Measurements from ENCODE around the gene ANKRD9. TPM values are rescaled to one million over a fixed set of nuclear protein-coding genes. Genes with fewer than 3 reads are reported as not detected.

Gene ANKRD9
- total RNA-seq, result 9.8 and 33.2 TPM in 2 replicates

GRCh38 chr14:102509746-102510615, at the start of gene ANKRD9:
Gene ANKRD9, minus strand, starts transcription at chr14:102509776. Its CDS starts 1,887 bp downstream, at chr14:102507889.

Small RNAs within 50 kb of the gene (small RNA-seq; reads per million reads assigned to genes)
- gene MIR4309, result 0.12 reads per million

Other genes with a start within 250 kb of the ANKRD9 start
- 9.8 and 10.2 TPM in 2 replicates for gene MOK, start 204.6 kb downstream of the ANKRD9 start, total RNA-seq
- gene ZNF839, start 190.0 kb downstream of the ANKRD9 start, total RNA-seq, result 7.0 and 9.0 TPM in 2 replicates
- gene CINP, start 146.9 kb downstream of the ANKRD9 start, total RNA-seq, result 25.5 and 41.1 TPM in 2 replicates
- gene TECPR2, start 146.8 kb downstream of the ANKRD9 start, total RNA-seq, result 19.6 and 23.0 TPM in 2 replicates
- 25.1 and 33.4 TPM in 2 replicates for gene RCOR1, start 82.9 kb upstream of the ANKRD9 start, total RNA-seq